OCI-LY7 (cell line): ENCODE results near the gene KLHDC8B.

Experiments
- CTCF ChIP-seq: fragments of 200-600 bp; sonication (generic); conservative IDR thresholded peaks from 2 replicates; pipeline ENCODE4 v1.5.1; 2014; ENCODE audit warnings: mild to moderate bottlenecking, antibody characterized with exemption, low read length, moderate library complexity, mixed read lengths
- EZH2phosphoT487 ChIP-seq: fragments of 200-600 bp; sonication (generic); IDR thresholded peaks from 2 replicates; pipeline ENCODE4 v1.6.1; 2018; ENCODE audit warnings: low read depth, borderline replicate concordance, mild to moderate bottlenecking, mixed run types, antibody characterized with exemption, low read length, moderate library complexity, mixed read lengths

DNA sequence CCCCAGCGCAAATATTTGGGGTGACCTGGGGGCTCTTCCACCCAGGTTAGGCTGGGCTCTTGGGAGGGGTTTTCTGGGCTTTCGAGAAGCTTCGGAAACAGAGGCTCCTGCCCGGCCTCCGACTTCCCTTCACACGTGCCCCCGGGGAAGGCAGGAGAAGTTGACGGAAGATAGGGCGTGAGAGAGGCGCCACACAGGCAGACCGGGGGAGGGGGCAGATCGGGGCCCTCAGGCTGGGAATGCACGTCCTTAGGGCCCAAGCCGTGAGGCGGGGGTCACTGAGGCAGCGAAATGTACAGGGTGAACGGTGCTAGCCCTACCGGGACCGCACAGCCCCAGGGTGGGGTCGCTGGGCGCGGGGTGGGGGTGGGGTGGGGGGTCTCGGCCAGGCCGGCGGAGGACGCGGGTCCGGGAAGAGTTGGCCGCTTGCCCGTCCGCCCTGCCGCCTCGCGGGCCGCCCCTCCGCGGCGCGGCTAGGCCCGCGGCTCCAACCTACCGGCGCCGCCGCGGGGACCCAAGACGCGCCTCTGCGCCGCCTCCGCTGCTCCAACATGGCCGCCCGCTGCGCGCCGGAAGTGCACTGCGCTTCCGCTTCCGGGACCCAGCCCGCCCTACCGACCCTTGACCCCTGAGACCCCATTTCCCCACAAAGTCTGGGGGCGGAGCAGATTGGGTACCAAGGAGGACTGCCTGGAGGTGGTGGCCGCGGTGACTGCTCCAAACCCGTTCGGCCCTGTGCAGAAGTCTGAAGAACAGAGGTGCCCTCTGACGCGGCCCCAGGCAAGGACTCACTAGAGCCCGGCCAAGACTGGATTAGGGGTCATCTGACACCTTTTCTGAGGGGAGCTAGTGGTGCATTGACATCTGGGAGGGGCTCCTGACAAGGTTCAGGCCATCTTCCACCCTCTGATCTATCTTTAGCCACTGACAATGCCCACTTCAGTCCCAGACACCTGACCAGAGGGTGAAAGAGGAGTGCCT lies 5.3 kb upstream of the KLHDC8B start, which contains the start of gene CCDC71:
- no peak for TF ChIP-seq CTCF
- TF ChIP-seq EZH2phosphoT487 = no peak
